ENCODE results near the gene IL6ST. TPM values are rescaled to one million over a fixed set of nuclear protein-coding genes. Genes with fewer than 3 reads are reported as not detected.

The IL6ST gene
- total RNA-seq, 1 donor from 2014 or later: 74.7 TPM

DNA sequence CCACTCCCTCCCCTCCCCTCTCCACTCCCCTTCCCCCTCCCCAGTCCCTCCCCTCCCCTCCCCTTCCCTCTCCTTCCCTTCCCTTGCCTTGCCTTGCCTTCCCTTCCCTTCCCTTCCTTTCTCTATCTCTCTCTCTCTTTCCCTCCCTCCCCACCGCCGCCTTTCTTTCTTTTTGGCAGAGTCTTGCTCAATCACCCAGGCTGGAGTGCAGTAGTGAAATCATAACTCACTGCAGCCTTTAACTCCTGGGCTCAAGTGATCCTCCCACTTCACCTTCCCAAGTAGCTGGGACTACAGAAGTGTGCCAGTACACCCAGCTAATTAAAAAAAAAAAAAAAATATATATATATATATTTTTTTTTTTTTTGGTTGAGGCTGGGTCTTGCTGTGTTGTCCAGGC lies 98.1 kb downstream of the IL6ST start:
- no peak overlapping the region for H3K4me3 Mint-ChIP-seq
- TF ChIP-seq, protein P1, sequence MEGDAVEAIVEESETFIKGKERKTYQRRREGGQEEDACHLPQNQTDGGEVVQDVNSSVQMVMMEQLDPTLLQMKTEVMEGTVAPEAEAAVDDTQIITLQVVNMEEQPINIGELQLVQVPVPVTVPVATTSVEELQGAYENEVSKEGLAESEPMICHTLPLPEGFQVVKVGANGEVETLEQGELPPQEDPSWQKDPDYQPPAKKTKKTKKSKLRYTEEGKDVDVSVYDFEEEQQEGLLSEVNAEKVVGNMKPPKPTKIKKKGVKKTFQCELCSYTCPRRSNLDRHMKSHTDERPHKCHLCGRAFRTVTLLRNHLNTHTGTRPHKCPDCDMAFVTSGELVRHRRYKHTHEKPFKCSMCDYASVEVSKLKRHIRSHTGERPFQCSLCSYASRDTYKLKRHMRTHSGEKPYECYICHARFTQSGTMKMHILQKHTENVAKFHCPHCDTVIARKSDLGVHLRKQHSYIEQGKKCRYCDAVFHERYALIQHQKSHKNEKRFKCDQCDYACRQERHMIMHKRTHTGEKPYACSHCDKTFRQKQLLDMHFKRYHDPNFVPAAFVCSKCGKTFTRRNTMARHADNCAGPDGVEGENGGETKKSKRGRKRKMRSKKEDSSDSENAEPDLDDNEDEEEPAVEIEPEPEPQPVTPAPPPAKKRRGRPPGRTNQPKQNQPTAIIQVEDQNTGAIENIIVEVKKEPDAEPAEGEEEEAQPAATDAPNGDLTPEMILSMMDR (conservative IDR thresholded peaks at IDR 0.05): no peak
- peaks cover 3% of the 10 kb centered on the region for H3K27me3 Mint-ChIP-seq
- DNase-seq (ENCODE audit: extremely low spot score, unreplicated experiment): no peak
- H3K36me3 Mint-ChIP-seq: no peaks in the 10 kb centered on the region
- no peak overlapping the region for H3K27ac Mint-ChIP-seq
- H3K9me3 Mint-ChIP-seq: no peaks in the 10 kb centered on the region
- H3K4me1 Mint-ChIP-seq (ENCODE audit: unreplicated experiment): peaks cover 5% of the 10 kb centered on the region

DNA sequence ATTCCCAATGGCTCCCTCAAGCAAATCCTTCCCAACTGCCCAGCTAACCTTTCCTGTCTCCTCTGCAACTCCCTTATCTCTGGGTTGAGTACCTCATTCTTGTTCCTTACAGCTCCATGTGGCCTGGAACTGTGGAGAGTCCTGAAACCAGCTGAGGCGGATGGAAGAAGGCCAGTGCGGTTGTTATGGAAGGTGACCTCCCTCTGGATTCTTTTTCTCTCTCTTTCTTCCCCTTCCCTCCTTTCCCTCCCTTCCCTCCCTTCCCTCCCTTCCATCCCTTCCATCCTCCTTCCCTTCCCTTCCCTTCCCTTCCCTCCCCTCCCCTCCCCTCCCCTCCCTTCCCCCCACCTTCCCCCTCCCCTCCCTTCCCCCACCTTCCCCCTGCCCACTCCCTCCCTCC lies 98.5 kb downstream of the IL6ST start:
- DNase-seq (ENCODE audit: extremely low spot score, unreplicated experiment): no peak
- Mint-ChIP-seq H3K27ac (no peak overlapping the region), H3K27me3 (peaks cover 3% of the 10 kb centered on the region), H3K9me3 (no peaks in the 10 kb centered on the region), H3K4me1 (ENCODE audit: unreplicated experiment) (peaks cover 5% of the 10 kb centered on the region), H3K4me3 (no peak overlapping the region), H3K36me3 (no peaks in the 10 kb centered on the region)
- TF ChIP-seq, protein P1 (conservative IDR thresholded peaks at IDR 0.05): no peak

DNA sequence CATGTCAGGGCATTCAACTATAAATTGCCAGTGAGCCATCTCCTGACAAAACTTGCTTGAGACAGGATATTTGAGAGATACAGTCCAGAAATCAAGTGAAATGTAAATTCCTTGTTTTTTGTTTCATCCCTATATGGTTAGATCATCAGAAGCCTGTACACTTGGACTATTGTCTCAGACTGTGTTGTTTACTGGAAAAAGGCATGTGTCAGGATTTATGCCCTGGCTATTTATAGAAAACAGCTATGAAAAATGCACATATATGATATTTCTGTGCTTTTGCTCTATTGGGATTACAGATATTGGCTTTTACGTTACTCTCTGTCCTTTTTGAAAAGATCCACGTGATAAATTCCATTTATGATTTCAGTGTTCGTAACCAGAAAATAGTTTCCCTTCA lies 99.4 kb downstream of the IL6ST start:
- H3K9me3 Mint-ChIP-seq: no peaks in the 10 kb centered on the region
- H3K36me3 Mint-ChIP-seq: no peaks in the 10 kb centered on the region
- TF ChIP-seq, protein P1 (conservative IDR thresholded peaks at IDR 0.05): no peak
- H3K27me3 Mint-ChIP-seq: peaks cover 1% of the 10 kb centered on the region
- peaks cover 5% of the 10 kb centered on the region for H3K4me1 Mint-ChIP-seq (ENCODE audit: unreplicated experiment)
- no peak overlapping the region for H3K27ac Mint-ChIP-seq
- no peak for DNase-seq (ENCODE audit: extremely low spot score, unreplicated experiment)
- H3K4me3 Mint-ChIP-seq: no peak overlapping the region

DNA sequence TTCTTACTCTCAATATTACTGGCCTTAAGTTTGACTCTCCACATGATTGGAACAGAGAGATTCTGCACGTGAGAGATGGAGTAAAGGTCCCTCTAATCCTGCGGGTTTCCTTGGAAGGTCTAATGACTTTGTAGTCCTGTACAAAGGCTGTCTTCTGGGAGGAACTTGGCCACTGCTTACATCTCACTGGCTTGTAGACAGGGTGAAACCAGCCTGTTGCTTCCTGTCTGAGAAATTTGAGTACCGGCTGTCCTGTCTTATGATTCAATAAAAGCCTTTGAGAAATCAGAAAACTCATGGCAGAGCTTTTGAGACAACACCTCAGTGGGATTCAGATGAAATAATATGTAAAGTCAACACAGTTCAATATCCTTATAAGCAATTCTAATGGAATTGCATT lies 100.6 kb downstream of the IL6ST start:
- H3K4me1 Mint-ChIP-seq (ENCODE audit: unreplicated experiment): peaks cover 5% of the 10 kb centered on the region
- H3K36me3 Mint-ChIP-seq: no peaks in the 10 kb centered on the region
- no peaks in the 10 kb centered on the region for H3K27me3 Mint-ChIP-seq
- H3K4me3 Mint-ChIP-seq: no peak overlapping the region
- H3K9me3 Mint-ChIP-seq: no peaks in the 10 kb centered on the region
- no peak overlapping the region for H3K27ac Mint-ChIP-seq
- TF ChIP-seq, protein P1 (conservative IDR thresholded peaks at IDR 0.05): no peak
- DNase-seq (ENCODE audit: extremely low spot score, unreplicated experiment): no peak

DNA sequence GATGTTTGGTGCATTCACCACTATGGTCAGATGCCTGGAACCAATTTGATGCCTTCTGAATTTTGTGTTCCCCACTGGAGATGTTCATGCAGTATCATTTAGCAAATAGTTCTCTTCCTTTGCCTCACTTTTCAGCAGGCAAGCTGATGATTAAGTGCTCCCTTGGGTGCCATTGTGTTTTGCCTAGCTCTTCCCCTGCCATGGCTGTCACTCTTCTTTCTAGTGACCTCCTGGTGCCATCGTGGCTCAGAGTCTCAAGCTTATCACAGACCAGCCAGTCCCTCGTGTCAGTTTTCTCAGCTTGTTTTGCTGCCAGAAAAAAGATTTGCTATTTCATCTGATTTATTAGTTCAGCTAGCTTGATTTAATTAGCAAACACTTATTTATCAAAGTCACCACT lies 102.3 kb downstream of the IL6ST start:
- TF ChIP-seq, protein P1 (conservative IDR thresholded peaks at IDR 0.05): no peak
- no peak for DNase-seq (ENCODE audit: extremely low spot score, unreplicated experiment)
- Mint-ChIP-seq H3K4me1 (ENCODE audit: unreplicated experiment) (no peaks in the 10 kb centered on the region), H3K9me3 (no peaks in the 10 kb centered on the region), H3K4me3 (no peak overlapping the region), H3K27me3 (no peaks in the 10 kb centered on the region), H3K36me3 (no peaks in the 10 kb centered on the region), H3K27ac (no peak overlapping the region)

DNA sequence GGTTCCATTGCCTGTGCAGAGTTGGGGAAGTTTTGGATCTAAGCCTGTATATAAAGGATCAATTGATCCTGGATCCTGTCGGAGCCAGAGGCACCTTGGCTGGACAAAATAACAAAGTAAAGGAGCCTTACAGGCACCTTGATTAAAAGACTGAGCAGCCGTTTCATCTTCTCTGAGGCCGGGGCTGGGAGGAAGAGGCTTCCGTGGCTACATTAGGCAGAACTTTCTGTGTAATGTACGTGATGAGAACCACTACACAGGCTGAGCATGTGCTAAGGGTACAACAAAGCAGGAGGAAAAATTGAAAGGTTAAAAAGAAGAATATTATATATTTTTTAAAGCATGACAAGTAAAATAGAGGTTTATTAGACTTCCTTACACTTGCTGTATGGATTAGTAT lies 106.6 kb downstream of the IL6ST start:
- Mint-ChIP-seq H3K27ac (no peak overlapping the region), H3K4me3 (no peak overlapping the region), H3K36me3 (no peaks in the 10 kb centered on the region), H3K27me3 (no peaks in the 10 kb centered on the region), H3K4me1 (ENCODE audit: unreplicated experiment) (no peaks in the 10 kb centered on the region), H3K9me3 (peaks cover 4% of the 10 kb centered on the region)
- TF ChIP-seq, protein P1 (conservative IDR thresholded peaks at IDR 0.05): no peak
- DNase-seq (ENCODE audit: extremely low spot score, unreplicated experiment): no peak

Measured in type B pancreatic cell (in vitro differentiated cells).